Activated T-cell treated with anti-CD3 and anti-CD28 coated beads for 24 hours (primary cell): ENCODE data around the gene PIKFYVE.
"Not testable (repeated sequence)": the region's sequence is repeated elsewhere in the genome, so short reads cannot be mapped to it uniquely, and the experiment has no call there.

Experiments used
- DNase-seq: peaks from one replicate; pipeline ENCODE4 v3.0.0-alpha.2; 2020; ENCODE audit warnings: low read depth

PIKFYVE gene

DNA sequence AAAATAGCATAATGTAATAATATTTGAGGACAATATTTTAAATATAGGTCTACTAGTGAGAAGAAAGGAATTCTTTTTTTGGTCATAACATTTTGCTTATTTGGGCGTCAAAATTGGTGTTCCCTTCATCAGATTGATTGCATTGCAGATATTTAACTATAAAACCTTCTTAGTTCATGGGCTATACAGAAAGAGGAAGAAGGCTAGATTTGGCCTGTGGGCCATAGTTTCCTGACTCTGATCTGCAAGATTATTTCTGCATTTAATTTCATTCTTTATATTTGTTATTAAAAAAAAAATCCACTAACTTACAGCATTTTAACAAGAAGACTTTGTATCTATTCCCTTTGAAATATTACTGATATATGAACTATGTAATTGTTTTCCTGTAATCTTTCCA is 31.9 kb downstream of the PIKFYVE start:
- no peak for DNase-seq

DNA sequence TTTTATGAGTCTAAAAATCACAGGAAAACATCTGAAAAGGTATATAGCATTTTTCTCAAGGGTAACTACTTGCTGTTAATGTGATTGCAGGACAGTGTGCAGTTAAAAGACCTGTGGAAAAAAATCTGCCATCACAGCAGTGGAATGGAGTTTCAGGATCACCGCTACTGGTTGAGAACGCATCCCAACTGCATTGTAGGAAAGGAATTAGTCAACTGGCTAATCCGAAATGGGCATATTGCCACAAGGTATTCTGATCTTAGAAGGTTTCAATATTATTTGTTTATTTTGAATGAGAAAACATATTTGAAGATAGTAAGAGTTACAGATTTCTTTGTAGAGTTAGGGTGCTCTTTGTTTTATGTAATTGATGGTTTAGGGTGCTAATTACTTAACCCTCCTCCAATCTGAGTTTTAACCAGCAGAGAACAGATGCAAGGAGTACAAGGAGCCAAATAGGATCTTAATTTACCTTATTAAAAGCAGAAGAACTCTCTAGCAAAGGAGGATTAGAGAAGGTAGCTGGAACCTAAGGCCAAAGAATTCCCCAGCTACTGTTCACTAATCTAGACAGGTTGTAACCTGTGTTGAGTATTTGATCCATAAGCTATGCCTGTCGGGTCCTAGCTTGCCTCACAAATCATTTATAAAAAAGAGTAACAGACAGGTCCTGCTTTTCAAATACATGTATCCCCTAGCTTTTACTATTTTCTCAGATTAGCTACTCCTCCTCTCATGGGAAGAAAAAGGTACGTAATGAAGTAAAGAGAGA is 35.0 kb downstream of the PIKFYVE start:
- DNase-seq = no peak

- no peak for DNase-seq
These were observed 38.1 kb downstream of the PIKFYVE start for GRCh38 chr2:208304157-208304556.

GRCh38 chr2:208304695-208305094 is 38.6 kb downstream of the PIKFYVE start:
- DNase-seq = no peak

GRCh38 chr2:208306291-208306690 is 40.2 kb downstream of the PIKFYVE start:
- no peak for DNase-seq

DNA sequence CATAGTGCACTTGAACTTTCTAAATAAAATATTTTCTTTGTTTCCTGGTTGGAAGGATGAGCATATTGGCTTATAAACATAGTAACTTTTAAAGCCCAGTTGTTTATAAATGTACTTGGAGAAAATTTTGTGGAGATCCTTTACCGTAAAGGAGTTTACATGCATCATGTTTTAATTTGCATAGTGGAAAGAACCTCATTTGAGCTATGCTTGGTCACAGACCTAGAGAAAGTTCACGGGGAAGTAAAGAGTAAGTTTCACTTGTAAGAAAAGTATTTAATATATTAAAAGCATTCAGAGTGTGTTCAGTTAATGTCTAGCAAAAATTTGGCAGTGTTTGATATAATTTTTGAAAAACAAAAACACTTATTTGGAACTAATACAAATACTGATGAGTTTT is 45.3 kb downstream of the PIKFYVE start:
- DNase-seq = no peak

DNA sequence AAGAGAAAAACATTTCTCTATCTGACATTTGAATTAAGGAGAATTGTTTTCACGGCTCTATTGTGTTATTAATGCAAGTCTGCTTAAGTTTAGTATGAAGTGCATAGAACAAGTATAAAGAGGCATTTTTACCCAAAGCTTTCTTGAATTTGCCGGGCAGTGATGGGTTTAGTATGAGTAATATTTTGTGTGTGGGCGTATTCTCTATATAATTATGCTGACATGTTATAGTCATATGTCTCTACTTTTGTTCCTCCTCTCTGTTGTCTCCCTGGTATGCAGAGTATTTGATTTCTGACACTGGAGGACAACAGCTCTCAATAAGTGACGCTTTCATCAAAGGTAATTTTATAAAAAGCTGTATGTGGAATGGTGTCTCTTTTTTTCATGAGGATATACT is 45.9 kb downstream of the PIKFYVE start:
- DNase-seq = no peak

- DNase-seq = no peak
These were observed 49.2 kb downstream of the PIKFYVE start for GRCh38 chr2:208315081-208315788.

GRCh38 chr2:208318127-208318526 is 52.1 kb downstream of the PIKFYVE start:
- no peak for DNase-seq

GRCh38 chr2:208319391-208319790 is 53.3 kb downstream of the PIKFYVE start:
- no peak for DNase-seq

DNA sequence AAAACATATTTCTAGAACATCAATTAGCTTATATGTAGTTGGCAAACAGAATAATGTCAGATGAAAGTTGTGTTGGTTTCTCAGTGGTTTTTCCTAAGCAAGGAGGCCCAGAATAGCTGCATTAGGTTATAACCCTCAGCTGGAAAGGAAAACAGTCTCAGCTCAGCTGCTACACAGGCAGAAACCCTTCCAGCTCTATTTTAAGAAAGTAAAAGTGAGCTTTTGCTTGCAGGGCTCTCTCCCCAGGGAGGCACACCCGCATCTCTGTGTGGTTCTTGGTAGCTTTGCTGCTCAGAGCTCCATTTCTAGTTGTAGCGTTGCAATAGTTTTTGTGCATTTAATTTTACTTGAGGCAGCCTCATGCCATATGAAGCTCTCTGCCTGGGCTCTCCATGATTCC is 54.6 kb downstream of the PIKFYVE start:
- no peak for DNase-seq

- DNase-seq = no peak
These were observed 60.0 kb downstream of the PIKFYVE start for GRCh38 chr2:208326016-208326415.

DNA sequence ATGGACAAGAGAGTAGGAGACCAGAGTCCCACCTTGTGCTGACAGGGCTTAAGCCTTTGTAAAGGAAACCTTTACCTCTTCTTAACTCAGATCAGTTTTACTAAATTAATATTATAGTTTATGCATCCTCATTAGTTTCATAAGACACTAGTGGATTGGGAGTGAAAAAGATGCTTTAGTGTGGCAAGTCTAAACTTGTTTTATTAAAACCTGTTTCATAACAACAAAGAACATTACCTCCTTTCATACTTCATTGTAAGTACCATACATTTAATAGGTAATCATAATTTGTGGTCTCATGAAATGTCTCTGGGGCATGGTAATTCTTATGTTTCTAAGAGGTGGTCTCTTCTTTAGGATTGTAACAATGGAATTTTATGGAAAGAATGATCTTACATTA is 63.4 kb downstream of the PIKFYVE start:
- no peak for DNase-seq

DNA sequence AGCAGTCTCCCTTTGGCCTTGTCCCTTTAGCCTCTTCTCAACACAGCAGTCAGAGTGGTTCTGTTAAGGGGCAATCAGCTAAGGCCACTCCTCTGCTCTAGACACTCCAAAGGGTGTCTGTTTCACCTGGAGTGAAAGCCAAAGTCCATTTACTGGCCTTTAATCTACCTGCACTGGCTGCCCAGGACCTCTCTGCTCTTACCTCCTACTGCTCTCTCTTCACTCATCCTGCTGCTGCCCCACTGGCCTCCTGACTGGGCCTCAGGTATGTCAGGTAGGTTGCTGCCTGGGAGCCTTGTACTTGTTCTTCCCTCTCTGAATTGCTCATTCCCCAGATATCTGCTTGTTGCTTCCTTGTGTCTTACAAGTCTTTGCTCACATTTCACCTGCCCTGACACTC is 68.2 kb downstream of the PIKFYVE start:
- DNase-seq = no peak

GRCh38 chr2:208346756-208347155 is 80.7 kb downstream of the PIKFYVE start:
- no peak for DNase-seq

- DNase-seq = no peak
These were observed 84.6 kb downstream of the PIKFYVE start for GRCh38 chr2:208350610-208351009.

- DNase-seq = no peak
These were observed 86.9 kb downstream of the PIKFYVE start for GRCh38 chr2:208352644-208353567.

DNA sequence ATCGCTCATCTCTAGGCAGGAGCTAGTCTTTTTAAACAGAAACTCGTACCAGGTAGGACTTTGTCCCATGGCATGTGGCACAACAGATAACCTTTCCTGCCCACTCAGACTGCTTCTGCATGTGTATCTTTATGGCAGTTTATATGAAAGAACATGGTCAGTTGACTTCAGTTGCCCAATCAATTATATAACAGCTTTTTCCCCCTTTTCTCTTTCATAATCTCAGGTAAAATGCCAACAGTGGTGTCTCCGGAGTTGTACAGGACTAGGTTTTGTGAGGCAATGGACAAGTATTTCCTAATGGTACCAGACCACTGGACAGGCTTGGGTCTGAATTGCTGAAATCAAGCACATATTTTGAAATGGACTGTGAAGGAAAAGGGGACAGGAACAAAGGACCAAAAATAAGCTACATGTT is 88.9 kb downstream of the PIKFYVE start:
- no peak for DNase-seq

DNA sequence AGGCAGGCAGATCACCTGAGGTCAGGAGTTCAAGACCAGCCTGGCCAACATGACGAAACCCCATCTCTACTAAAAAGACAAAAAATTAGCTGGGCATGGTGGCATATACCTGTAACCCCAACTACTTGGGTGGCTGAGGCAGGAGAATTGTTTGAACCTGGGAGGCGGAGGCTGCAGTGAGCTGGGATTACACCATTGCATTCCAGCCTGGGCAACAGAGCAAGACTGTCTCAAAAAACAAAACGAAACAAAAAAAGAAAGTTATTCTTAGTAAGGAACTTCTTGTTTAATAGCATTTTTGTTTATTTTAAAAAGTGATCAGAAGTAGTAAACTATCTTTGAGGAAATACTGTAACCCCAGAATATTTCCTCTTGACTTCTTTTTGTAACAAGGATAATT is 90.4 kb downstream of the PIKFYVE start:
- not testable (repeated sequence) for DNase-seq

GRCh38 chr2:208356846-208357574 is 91.0 kb downstream of the PIKFYVE start:
- no peak for DNase-seq

GRCh38 chr2:208358758-208359631 is 92.9 kb downstream of the PIKFYVE start:
- no peak for DNase-seq
